Activated CD4-positive, alpha-beta memory T cell treated with anti-CD3 and anti-CD28 coated beads, Interleukin-2, amount 10 ng/mL, durations not matched to agents 7 days and 5 days (primary cell): ENCODE results near the gene CHD8. TPM values are rescaled to one million over a fixed set of nuclear protein-coding genes. Genes with fewer than 3 reads are reported as not detected.

ENCODE experiments used
- CTCF ChIA-PET: fragments of 350-600 bp; sonication (Branson Sonifier 250); formaldehyde crosslinking; loops from one replicate; lab custom pipeline; 2021; ENCODE audit warnings: antibody characterized with exemption, inconsistent platforms; lab: Charles Lee
- POLR2A ChIA-PET: fragments of 350-600 bp; sonication (Branson Sonifier 250); formaldehyde crosslinking; loops from one replicate; lab custom pipeline; 2021; ENCODE audit warnings: antibody characterized with exemption; lab: Charles Lee
- DNase-seq: peaks from one replicate; pipeline ENCODE4 v3.0.0-alpha.2; 2020
- H3K27ac Mint-ChIP-seq: one replicate; pipeline ENCODE4 v1.8.0; 2021; ENCODE audit warnings: mild to moderate bottlenecking, mixed read lengths
- H3K27me3 Mint-ChIP-seq: one replicate; pipeline ENCODE4 v1.8.0; 2021; ENCODE audit warnings: mixed read lengths
- H3K36me3 Mint-ChIP-seq: one replicate; pipeline ENCODE4 v1.8.0; 2021; ENCODE audit warnings: low read depth, mixed read lengths
- H3K4me1 Mint-ChIP-seq: one replicate; pipeline ENCODE4 v1.8.0; 2021; ENCODE audit warnings: mixed read lengths
- H3K4me3 Mint-ChIP-seq: one replicate; pipeline ENCODE4 v1.8.0; 2021; ENCODE audit warnings: mild to moderate bottlenecking, mixed read lengths
- H3K9me3 Mint-ChIP-seq: one replicate; pipeline ENCODE4 v1.8.0; 2021; ENCODE audit warnings: mixed read lengths
- total RNA-seq, 2 experiments: library from RNA; stranded (reverse); gene quantifications; one replicate each; pipeline ENCODE4 v1.2.3, GENCODE V29; 2021

Gene CHD8
- total RNA-seq, 2 experiments from 2014 or later, result 108 to 112 TPM

DNA sequence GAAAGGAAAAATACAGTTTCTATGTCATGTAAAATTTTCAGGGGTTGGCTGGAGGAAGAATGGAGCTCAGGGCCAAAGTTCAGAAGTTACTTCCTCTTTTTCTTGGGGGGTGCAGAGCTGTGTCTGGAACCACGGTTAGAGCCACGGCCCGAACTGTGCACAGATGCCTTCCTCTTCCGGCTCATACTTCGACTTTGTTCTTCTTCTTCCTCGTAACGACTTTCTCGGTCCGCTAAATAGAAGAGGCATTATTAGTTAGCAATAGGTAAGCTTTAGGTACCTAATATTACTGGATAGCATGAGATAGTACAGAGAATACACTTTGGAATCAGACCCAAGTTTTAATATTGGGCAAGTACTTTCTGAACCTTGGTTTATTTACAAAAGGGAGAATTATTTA lies 103.3 kb downstream of the CHD8 start:
- H3K27ac Mint-ChIP-seq, result no peak overlapping the region
- H3K36me3 Mint-ChIP-seq, result peaks cover 67% of the 10 kb centered on the region
- no peak overlapping the region for H3K4me3 Mint-ChIP-seq
- no peak for DNase-seq
- H3K9me3 Mint-ChIP-seq, result no peaks in the 10 kb centered on the region
- no peaks in the 10 kb centered on the region for H3K27me3 Mint-ChIP-seq
- H3K4me1 Mint-ChIP-seq, result no peaks in the 10 kb centered on the region
- ChIA-PET CTCF (no interaction called here), POLR2A (interaction anchor here (0.8 kb wide), 1 partner anchor 30 kb away, joined by 4 read pairs; no protein-coding TSS in a partner anchor)

DNA sequence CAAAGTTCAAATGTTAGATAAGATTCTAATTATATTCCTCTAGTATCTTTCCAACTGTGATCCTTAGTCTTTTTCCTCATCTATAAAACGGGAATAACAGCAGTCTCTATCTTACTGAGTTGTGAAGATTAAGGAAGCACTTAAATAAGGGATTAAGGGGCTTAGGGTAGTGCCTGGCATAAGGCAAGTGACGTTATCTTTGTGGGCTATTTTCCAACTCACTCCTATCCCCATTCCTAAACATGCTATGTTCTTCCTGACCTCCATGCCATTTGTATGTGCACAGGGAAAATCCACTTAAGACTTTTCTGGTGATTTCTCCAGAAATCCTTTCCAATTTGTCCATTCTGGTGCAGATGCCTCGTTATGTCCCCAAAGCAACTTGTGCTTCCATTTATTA lies 105.4 kb downstream of the CHD8 start:
- DNase-seq, result no peak
- Mint-ChIP-seq H3K27ac (no peak overlapping the region), H3K27me3 (no peaks in the 10 kb centered on the region), H3K4me3 (no peak overlapping the region), H3K4me1 (no peaks in the 10 kb centered on the region), H3K36me3 (peaks cover 51% of the 10 kb centered on the region), H3K9me3 (no peaks in the 10 kb centered on the region)
- ChIA-PET CTCF (no interaction called here), POLR2A (no interaction called here)

DNA sequence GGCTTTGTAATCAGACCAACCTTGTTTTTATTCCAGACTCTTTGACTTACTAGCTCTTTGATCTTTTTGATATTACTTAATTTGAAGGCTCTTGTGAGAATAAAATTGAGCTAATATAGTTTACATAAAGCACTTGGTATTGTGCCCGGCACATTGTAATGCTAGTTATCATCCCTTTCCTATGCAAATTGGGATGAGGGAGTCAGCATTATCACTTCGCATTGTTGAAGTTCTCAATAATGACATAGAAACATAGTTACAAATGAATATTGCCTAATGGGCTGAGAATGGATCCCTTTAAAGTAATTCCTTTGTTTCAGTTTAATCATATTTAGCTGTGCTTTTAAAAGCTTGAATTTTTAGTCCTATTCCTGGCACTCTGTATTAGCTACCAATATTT lies 108.7 kb downstream of the CHD8 start:
- H3K27ac Mint-ChIP-seq, result no peak overlapping the region
- H3K36me3 Mint-ChIP-seq, result peaks cover 21% of the 10 kb centered on the region
- ChIA-PET CTCF (interaction anchor here (1.2 kb wide), 1 partner anchor 14 kb away, joined by 6 read pairs; no protein-coding TSS in a partner anchor), POLR2A (no interaction called here)
- no peak overlapping the region for H3K4me3 Mint-ChIP-seq
- H3K9me3 Mint-ChIP-seq, result no peaks in the 10 kb centered on the region
- H3K4me1 Mint-ChIP-seq, result peaks cover 6% of the 10 kb centered on the region
- no peak for DNase-seq
- H3K27me3 Mint-ChIP-seq, result peaks cover 3% of the 10 kb centered on the region

DNA sequence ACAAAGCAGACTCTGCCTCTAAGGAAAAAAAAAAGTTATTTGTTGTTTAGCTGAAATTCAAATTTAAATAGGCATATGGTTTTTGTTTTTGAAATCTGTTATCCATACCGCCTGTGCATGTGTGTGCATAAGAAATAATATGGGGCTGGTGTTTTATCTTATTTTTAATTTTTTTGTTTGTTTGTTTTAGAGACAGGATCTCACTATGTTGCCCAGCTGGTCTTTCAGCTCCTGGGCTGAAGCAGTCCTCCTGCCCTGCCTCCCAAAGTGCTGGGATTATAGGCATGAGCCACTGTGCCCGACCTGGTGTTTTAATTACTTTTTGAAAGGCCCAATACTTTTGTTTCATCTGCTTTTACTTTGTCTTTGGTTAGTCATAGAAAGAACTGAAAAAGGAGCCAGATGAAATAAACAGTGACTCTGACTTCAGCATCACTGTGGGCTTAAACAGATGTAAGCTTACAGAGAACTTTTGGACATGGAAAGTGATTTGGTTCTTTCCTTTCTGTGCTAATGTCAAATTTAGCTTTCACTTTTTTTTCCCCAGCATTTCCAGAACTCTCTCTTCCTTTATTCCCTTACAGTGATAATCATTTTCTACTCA lies 109.3 kb downstream of the CHD8 start:
- no peak overlapping the region for H3K4me3 Mint-ChIP-seq
- no peak for DNase-seq
- H3K27me3 Mint-ChIP-seq, result peaks cover 3% of the 10 kb centered on the region

GRCh38 chr14:21343035-21343794 lies 112.7 kb downstream of the CHD8 start:
- peaks cover 6% of the 10 kb centered on the region for H3K4me1 Mint-ChIP-seq
- H3K36me3 Mint-ChIP-seq, result no peaks in the 10 kb centered on the region
- peaks cover 9% of the 10 kb centered on the region for H3K27me3 Mint-ChIP-seq
- POLR2A ChIA-PET, result no interaction called here
- CTCF ChIA-PET, result interaction anchor here (0.6 kb wide), 1 partner anchor 295 kb away, joined by 4 read pairs; no protein-coding TSS in a partner anchor
- no peaks in the 10 kb centered on the region for H3K9me3 Mint-ChIP-seq
- no peak for DNase-seq
- no peak overlapping the region for H3K4me3 Mint-ChIP-seq
- H3K27ac Mint-ChIP-seq, result no peak overlapping the region

More for the DNA sequence above, 109.3 kb downstream of the CHD8 start:
- POLR2A ChIA-PET, result interaction anchor here (0.6 kb wide), 1 partner anchor 210 kb away, joined by 3 read pairs; no protein-coding TSS in a partner anchor
- CTCF ChIA-PET, result interaction anchor here (1.0 to 1.2 kb wide), 2 partner anchors 14 to 236 kb away, joined by 3 to 6 read pairs; no protein-coding TSS in a partner anchor
- Mint-ChIP-seq H3K9me3 (no peaks in the 10 kb centered on the region), H3K4me1 (peaks cover 6% of the 10 kb centered on the region), H3K27ac (no peak overlapping the region), H3K36me3 (peaks cover 16% of the 10 kb centered on the region)

Other genes starting within 250 kb of the CHD8 start
- gene HNRNPC, start 186.7 kb downstream of the CHD8 start, total RNA-seq, result 100 to 1,000 TPM; 689 to 710 TPM
- not detected for gene RPGRIP1, start 176.0 kb downstream of the CHD8 start, total RNA-seq
- 100 to 1,000 TPM; 114 TPM for gene SUPT16H, start 72.1 kb downstream of the CHD8 start, total RNA-seq
- 10 to 100 TPM; 27.6 to 29.0 TPM for gene RAB2B, start 20.8 kb upstream of the CHD8 start, total RNA-seq
- gene TOX4, start 21.1 kb upstream of the CHD8 start, total RNA-seq, result 10 to 100 TPM; 82.1 to 85.6 TPM
- gene METTL3, start 55.2 kb upstream of the CHD8 start, total RNA-seq, result 10 to 100 TPM; 75.6 to 77.6 TPM
- gene SALL2, start 70.2 kb upstream of the CHD8 start, total RNA-seq, result 1 to 10 TPM; 1.5 to 1.8 TPM
- gene OR10G3, start 124.0 kb upstream of the CHD8 start, total RNA-seq, result not detected
- gene OR10G2, start 178.8 kb upstream of the CHD8 start, total RNA-seq, result not detected
- under 1 TPM in 1 of 2 experiments, not detected in 1; 0.25 TPM for gene OR4E2, start 197.7 kb upstream of the CHD8 start, total RNA-seq
- under 1 TPM; 0.05 to 0.15 TPM for gene OR4E1, start 217.7 kb upstream of the CHD8 start, total RNA-seq